ENCODE data around the gene SLC41A2. TPM values are rescaled to one million over a fixed set of nuclear protein-coding genes. Genes with fewer than 3 reads are reported as not detected.
A peak's percentile ranks its signal among the peaks of the same experiment; 100 is the strongest.

Gene SLC41A2
- total and polyA plus RNA-seq, 9 of the 15 experiments (the other 6 are each of a cell fraction or from before 2014, with no cell fraction given): 0.01 to 0.89 (median 0.16) TPM; not detected in 1

GRCh38 chr12:104998423-104999346, 40.6 kb upstream of the SLC41A2 start:
- Histone ChIP-seq H3K9me3 (replicated peaks; ENCODE audit: control insufficient read depth, insufficient read depth, low read depth, low read length) (no peaks in the 10 kb centered on the region), H3K27me3 (ENCODE audit: control insufficient read depth in 2 of 2, insufficient read depth in 2 of 2, low read length in 2 of 2) (no peaks in the 10 kb centered on the region), H3K27ac (ENCODE audit: extremely low read depth, low read depth, low read length) (no peak overlapping the region), H3K4me2 (ENCODE audit: insufficient read depth, low read length) (no peak overlapping the region), H3K9me1 (ENCODE audit: control insufficient read depth, insufficient read depth, low read length) (no peaks in the 10 kb centered on the region), H3K9ac (ENCODE audit: insufficient read depth in 1 of 2, low read depth in 2 of 2, low read length in 2 of 2) (no peak overlapping the region), H3K4me3 (no peak overlapping the region), H2AFZ (ENCODE audit: low read depth, low read length) (no peak overlapping the region), H3K79me2 (ENCODE audit: control insufficient read depth, insufficient read depth, low read length) (no peaks in the 10 kb centered on the region), H3K4me1 (replicated peaks in 1 of 2; ENCODE audit: control insufficient read depth in 2 of 2, insufficient read depth in 2 of 2, low read length in 2 of 2) (no peaks in the 10 kb centered on the region), H3K36me3 (ENCODE audit: control insufficient read depth, insufficient read depth, low read length) (peaks cover 95% of the 10 kb centered on the region; the same call in 2 of the 3 replicates), H4K20me1 (replicated peaks; ENCODE audit: control insufficient read depth, insufficient read depth, low read length) (no peaks in the 10 kb centered on the region)
- FAIRE-seq (no peak), DNase-seq (ENCODE audit: extremely low read depth in 1 of 4, low spot score in 3 of 4) (no peak), ATAC-seq (no peak)
- BruUV-seq (replicated peaks): no TSS peak
- POLR2A ChIA-PET: no interaction called here
- intact Hi-C loops (cut with micrococcal nuclease): no loop called here
- TF ChIP-seq SNRNP70 (optimal IDR thresholded peaks at IDR 0.05; ENCODE audit: low read depth, low read length) (no peak), NFIC (IDR thresholded peaks at IDR 0.05) (peak; percentile 67), SMAD1 (IDR thresholded peaks at IDR 0.05; ENCODE audit: low read depth, low read length, partially characterized antibody) (no peak), HDAC8 (tag; IDR thresholded peaks at IDR 0.05) (no peak), ZBED1 (IDR thresholded peaks at IDR 0.05) (no peak)
- 90% methylated on average over 15 of the region's 15 CpGs for WGBS (ENCODE audit: insufficient coverage, low coverage, missing lambda C conversion rate)
- in situ Hi-C loops (cut with MboI): no loop called here
- CTCF ChIA-PET (ENCODE audit: low intra/inter-chr PET ratio): no interaction called here

DNA sequence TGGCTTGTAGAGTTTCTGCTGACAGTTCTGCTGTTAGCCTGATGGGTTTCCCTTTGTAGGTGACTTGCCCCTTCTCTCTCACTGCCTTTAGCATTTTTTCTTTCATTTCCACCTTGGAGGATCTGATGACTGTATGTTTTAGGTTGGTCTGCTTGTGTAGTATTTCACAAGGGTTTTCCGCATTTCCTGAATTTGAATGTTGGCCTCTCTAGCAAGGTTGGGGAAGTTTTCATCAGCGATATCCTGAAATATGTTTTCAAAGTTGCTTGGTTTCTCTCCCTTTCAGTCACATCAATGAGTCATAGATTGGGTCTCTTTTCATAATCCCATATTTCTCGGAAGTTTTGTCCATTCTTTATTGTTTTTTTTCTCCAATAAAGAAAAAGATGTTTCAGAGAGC, 39.5 kb upstream of the SLC41A2 start:
- H3K4me3 ChIP-seq: no peak overlapping the region
- intact Hi-C loops (cut with micrococcal nuclease) (no loop called here), in situ Hi-C loops (cut with MboI) (no loop called here)
- H3K79me2 ChIP-seq (ENCODE audit: control insufficient read depth, insufficient read depth, low read length): no peaks in the 10 kb centered on the region
- DNase-seq (ENCODE audit: extremely low read depth in 1 of 4, low spot score in 3 of 4) (no peak), FAIRE-seq (no peak), ATAC-seq (no peak)
- ChIA-PET POLR2A (no interaction called here), CTCF (ENCODE audit: low intra/inter-chr PET ratio) (no interaction called here)
- H3K36me3 ChIP-seq (ENCODE audit: control insufficient read depth, insufficient read depth, low read length): peaks cover 95% of the 10 kb centered on the region; the same call in 2 of the 3 replicates
- H3K4me1 ChIP-seq (replicated peaks in 1 of 2; ENCODE audit: control insufficient read depth in 2 of 2, insufficient read depth in 2 of 2, low read length in 2 of 2): no peaks in the 10 kb centered on the region
- no peak overlapping the region for H3K4me2 ChIP-seq (ENCODE audit: insufficient read depth, low read length)
- H3K27me3 ChIP-seq (ENCODE audit: control insufficient read depth in 2 of 2, insufficient read depth in 2 of 2, low read length in 2 of 2): no peaks in the 10 kb centered on the region
- H4K20me1 ChIP-seq (replicated peaks; ENCODE audit: control insufficient read depth, insufficient read depth, low read length): no peaks in the 10 kb centered on the region
- no peak overlapping the region for H3K9ac ChIP-seq (ENCODE audit: insufficient read depth in 1 of 2, low read depth in 2 of 2, low read length in 2 of 2)
- no peaks in the 10 kb centered on the region for H3K9me3 ChIP-seq (replicated peaks; ENCODE audit: control insufficient read depth, insufficient read depth, low read depth, low read length)
- TF ChIP-seq ATF7 (IDR thresholded peaks at IDR 0.05) (no peak), YY1 (IDR thresholded peaks at IDR 0.05; ENCODE audit: borderline replicate concordance in 1 of 3, control insufficient read depth in 1 of 3, extremely low read depth in 1 of 3, insufficient read depth in 3 of 3, insufficient read length in 1 of 3, insufficient replicate concordance in 2 of 3, low read depth in 1 of 3, low read length in 2 of 3) (no peak), PHTF2 (CRISPR knock-in tag; IDR thresholded peaks at IDR 0.05) (no peak), HNRNPK (IDR thresholded peaks at IDR 0.05; ENCODE audit: low read depth, low read length, poor library complexity, severe bottlenecking) (no peak), ARID1B (IDR thresholded peaks at IDR 0.05) (no peak), CBFA2T3 (IDR thresholded peaks at IDR 0.05) (no peak), ZNF778 (CRISPR knock-in tag; IDR thresholded peaks at IDR 0.05) (no peak), ETS2 (tag; IDR thresholded peaks at IDR 0.05; ENCODE audit: borderline replicate concordance, poor library complexity, severe bottlenecking) (no peak), HIVEP1 (CRISPR knock-in tag; IDR thresholded peaks at IDR 0.05) (no peak)
- TF ChIP-seq, protein P1, sequence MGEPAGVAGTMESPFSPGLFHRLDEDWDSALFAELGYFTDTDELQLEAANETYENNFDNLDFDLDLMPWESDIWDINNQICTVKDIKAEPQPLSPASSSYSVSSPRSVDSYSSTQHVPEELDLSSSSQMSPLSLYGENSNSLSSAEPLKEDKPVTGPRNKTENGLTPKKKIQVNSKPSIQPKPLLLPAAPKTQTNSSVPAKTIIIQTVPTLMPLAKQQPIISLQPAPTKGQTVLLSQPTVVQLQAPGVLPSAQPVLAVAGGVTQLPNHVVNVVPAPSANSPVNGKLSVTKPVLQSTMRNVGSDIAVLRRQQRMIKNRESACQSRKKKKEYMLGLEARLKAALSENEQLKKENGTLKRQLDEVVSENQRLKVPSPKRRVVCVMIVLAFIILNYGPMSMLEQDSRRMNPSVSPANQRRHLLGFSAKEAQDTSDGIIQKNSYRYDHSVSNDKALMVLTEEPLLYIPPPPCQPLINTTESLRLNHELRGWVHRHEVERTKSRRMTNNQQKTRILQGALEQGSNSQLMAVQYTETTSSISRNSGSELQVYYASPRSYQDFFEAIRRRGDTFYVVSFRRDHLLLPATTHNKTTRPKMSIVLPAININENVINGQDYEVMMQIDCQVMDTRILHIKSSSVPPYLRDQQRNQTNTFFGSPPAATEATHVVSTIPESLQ (CRISPR knock-in tag; IDR thresholded peaks at IDR 0.05): no peak
- H3K27ac ChIP-seq (ENCODE audit: extremely low read depth, low read depth, low read length): no peak overlapping the region
- WGBS (ENCODE audit: insufficient coverage, low coverage, missing lambda C conversion rate): 92% methylated on average over 3 of the region's 3 CpGs
- H2AFZ ChIP-seq (ENCODE audit: low read depth, low read length): no peak overlapping the region
- no peaks in the 10 kb centered on the region for H3K9me1 ChIP-seq (ENCODE audit: control insufficient read depth, insufficient read depth, low read length)
- BruUV-seq (replicated peaks): no TSS peak

Measured in K562 (cell line).